BJ (cell line): ENCODE measurements around the gene AQP12B. TPM values are rescaled to one million over a fixed set of nuclear protein-coding genes. Genes with fewer than 3 reads are reported as not detected.

Source experiments
- CTCF ChIA-PET: fragments of 350-600 bp; formaldehyde crosslinking; extraction: SDS; loops from one replicate; lab custom pipeline; 2021; ENCODE audit warnings: antibody characterized with exemption, inconsistent platforms; lab: Yijun Ruan, JAX
- POLR2A ChIA-PET: fragments of 300-600 bp; sonication (Branson Sonifier 250); formaldehyde crosslinking; extraction: SDS; loops from one replicate; lab custom pipeline; 2021; ENCODE audit warnings: antibody characterized with exemption; lab: Charles Lee
- DNase-seq: peaks from one replicate; pipeline ENCODE4 v3.0.0-alpha.2; 2011; ENCODE audit warnings: low read depth
- H3K27me3 ChIP-seq: 2 replicates; pipeline ENCODE4 v1.6.0; 2011; ENCODE audit warnings: low read length; ENCODE audit not compliant: control insufficient read depth, insufficient read depth
- H3K36me3 ChIP-seq: 2 replicates; pipeline ENCODE4 v1.5.1; 2011; ENCODE audit warnings: low read length; ENCODE audit not compliant: control insufficient read depth, insufficient read depth
- H3K4me3 ChIP-seq: 2 replicates; pipeline ENCODE4 v1.5.1; 2011; ENCODE audit warnings: low read depth, mild to moderate bottlenecking, control low read depth, low read length
- CTCF ChIP-seq: IDR thresholded peaks from 2 replicates; pipeline ENCODE4 v1.5.1; 2011; ENCODE audit warnings: low read depth, mild to moderate bottlenecking, control low read depth, inconsistent platforms, low read length, moderate library complexity; ENCODE audit not compliant: insufficient read depth
- polyA plus RNA-seq: library from polyadenylated mRNA; depleted of rRNA; stranded (reverse); fragments of >200 nt; gene quantifications from 2 replicates; pipeline ENCODE4 v1.2.3, GENCODE V29; 2011

AQP12B gene
- polyA plus RNA-seq, 1 experiment = not detected

- ChIA-PET POLR2A (no interaction called here), CTCF (no interaction called here)
- no peak for DNase-seq
- Histone ChIP-seq H3K4me3 (no peak overlapping the region), H3K27me3 (no peaks in the 10 kb centered on the region; the same call in none of the 2 replicates), H3K36me3 (no peaks in the 10 kb centered on the region)
- TF ChIP-seq CTCF = no peak
Observed at GRCh38 chr2:240713928-240714746, 31.5 kb upstream of the AQP12B start.

GRCh38 chr2:240713071-240713927, 30.6 kb upstream of the AQP12B start:
- DNase-seq = no peak
- Histone ChIP-seq H3K27me3 (peaks cover 3% of the 10 kb centered on the region), H3K36me3 (no peaks in the 10 kb centered on the region), H3K4me3 (no peak overlapping the region)
- CTCF ChIA-PET = no interaction called here
- POLR2A ChIA-PET = no interaction called here
- TF ChIP-seq CTCF = no peak

- no peak for DNase-seq
- ChIA-PET CTCF (no interaction called here), POLR2A (no interaction called here)
- Histone ChIP-seq H3K36me3 (no peaks in the 10 kb centered on the region), H3K4me3 (no peak overlapping the region), H3K27me3 (peaks cover 7% of the 10 kb centered on the region)
- no peak for TF ChIP-seq CTCF
Observed at GRCh38 chr2:240712121-240712520, 29.4 kb upstream of the AQP12B start.

GRCh38 chr2:240711701-240712100, 29.0 kb upstream of the AQP12B start:
- no peak for DNase-seq
- H3K36me3 ChIP-seq = no peaks in the 10 kb centered on the region
- POLR2A ChIA-PET = no interaction called here
- H3K27me3 ChIP-seq = peaks cover 7% of the 10 kb centered on the region
- CTCF ChIA-PET = no interaction called here
- H3K4me3 ChIP-seq = no peak overlapping the region
- no peak for TF ChIP-seq CTCF

- DNase-seq = no peak
- no peak for TF ChIP-seq CTCF
- H3K4me3 ChIP-seq = no peak overlapping the region
- H3K27me3 ChIP-seq = peaks cover 9% of the 10 kb centered on the region
- CTCF ChIA-PET = no interaction called here
- no peaks in the 10 kb centered on the region for H3K36me3 ChIP-seq
- POLR2A ChIA-PET = no interaction called here
Observed at GRCh38 chr2:240711296-240711695, 28.6 kb upstream of the AQP12B start.
